ENCODE data around the gene OTOG.
"Not testable (repeated sequence)": the region's sequence is repeated elsewhere in the genome, so short reads cannot be mapped to it uniquely, and the experiment has no call there.

Gene OTOG

GRCh38 chr11:17613983-17614382, 66.9 kb downstream of the OTOG start:
- FAIRE-seq: no peak

GRCh38 chr11:17622711-17623110, 75.7 kb downstream of the OTOG start:
- DNase-seq (ENCODE audit: insufficient read length, low spot score); FAIRE-seq: not testable (repeated sequence)

More at GRCh38 chr11:17613983-17614382, 66.9 kb downstream of the OTOG start:
- no peak for DNase-seq (ENCODE audit: insufficient read length, low spot score)

- DNase-seq (ENCODE audit: insufficient read length, low spot score) (no peak), FAIRE-seq (no peak)
Observed at GRCh38 chr11:17629113-17629512, 82.1 kb downstream of the OTOG start.

- FAIRE-seq: no peak
- no peak for DNase-seq (ENCODE audit: insufficient read length, low spot score)
Observed at GRCh38 chr11:17630936-17631335, 83.9 kb downstream of the OTOG start.

GRCh38 chr11:17631702-17632365, 84.8 kb downstream of the OTOG start:
- FAIRE-seq: no peak

GRCh38 chr11:17633279-17633986, 86.4 kb downstream of the OTOG start:
- no peak for FAIRE-seq
- no peak for DNase-seq (ENCODE audit: insufficient read length, low spot score)

More at GRCh38 chr11:17631702-17632365, 84.8 kb downstream of the OTOG start:
- no peak for DNase-seq (ENCODE audit: insufficient read length, low spot score)

- no peak for DNase-seq (ENCODE audit: insufficient read length, low spot score)
- FAIRE-seq: no peak
Observed at GRCh38 chr11:17633987-17634775, 87.1 kb downstream of the OTOG start.

- FAIRE-seq (no peak), DNase-seq (ENCODE audit: insufficient read length, low spot score) (no peak)
Observed at GRCh38 chr11:17634776-17635550, 87.9 kb downstream of the OTOG start.

- DNase-seq (ENCODE audit: insufficient read length, low spot score) (no peak), FAIRE-seq (no peak)
Observed at GRCh38 chr11:17635551-17635938, 88.5 kb downstream of the OTOG start.

GRCh38 chr11:17636721-17637120, 89.7 kb downstream of the OTOG start:
- no peak for DNase-seq (ENCODE audit: insufficient read length, low spot score)
- no peak for FAIRE-seq

GRCh38 chr11:17637901-17638300, 90.8 kb downstream of the OTOG start:
- FAIRE-seq (no peak), DNase-seq (ENCODE audit: insufficient read length, low spot score) (no peak)

- DNase-seq (ENCODE audit: insufficient read length, low spot score) (no peak), FAIRE-seq (no peak)
Observed at GRCh38 chr11:17638311-17638710, 91.3 kb downstream of the OTOG start.

GRCh38 chr11:17639091-17639490, 92.0 kb downstream of the OTOG start:
- DNase-seq (ENCODE audit: insufficient read length, low spot score) (no peak), FAIRE-seq (no peak)

GRCh38 chr11:17639781-17640180, 92.7 kb downstream of the OTOG start:
- DNase-seq (ENCODE audit: insufficient read length, low spot score) (no peak), FAIRE-seq (peak; percentile 96)

- no peak for FAIRE-seq
- DNase-seq (ENCODE audit: insufficient read length, low spot score): no peak
Observed at GRCh38 chr11:17640493-17641164, 93.6 kb downstream of the OTOG start.

GRCh38 chr11:17641792-17642350, 94.8 kb downstream of the OTOG start:
- no peak for DNase-seq (ENCODE audit: insufficient read length, low spot score)
- no peak for FAIRE-seq

GRCh38 chr11:17642370-17642769, 95.3 kb downstream of the OTOG start:
- DNase-seq (ENCODE audit: insufficient read length, low spot score): no peak
- FAIRE-seq: peak; percentile 89

GRCh38 chr11:17642980-17643379, 95.9 kb downstream of the OTOG start:
- DNase-seq (ENCODE audit: insufficient read length, low spot score) (no peak), FAIRE-seq (no peak)

GRCh38 chr11:17643506-17644405, 96.7 kb downstream of the OTOG start:
- no peak for DNase-seq (ENCODE audit: insufficient read length, low spot score)
- FAIRE-seq: no peak

All from HTR-8/SVneo (cell line).